Small intestine (tissue), 7 donors: Measurements from ENCODE around the gene LYSMD4. TPM values are rescaled to one million over a fixed set of nuclear protein-coding genes. Genes with fewer than 3 reads are reported as not detected.

Source experiments
- DNase-seq, 2 donors: peaks; one replicate each; pipeline versions ENCODE4 v3.0.0 to v3.0.0-alpha.2; 2013
- FAIRE-seq: peaks from 2 replicates; lab custom pipeline; 2012; peaks lifted over from hg19 to GRCh38; lab: Jason Lieb, UNC
- H3K27ac ChIP-seq, 3 donors: one replicate each; pipeline ENCODE4 v1.5.1; 2013; ENCODE audit warnings: low read length in 2 of 3, mild to moderate bottlenecking in 2 of 3, control low read depth in 1 of 3, inconsistent platforms in 1 of 3, low read depth in 1 of 3, moderate library complexity in 1 of 3
- H3K27me3 ChIP-seq, 3 donors: one replicate each; pipeline ENCODE4 v1.6.1; 2013; ENCODE audit warnings: low read length in 3 of 3, inconsistent platforms in 1 of 3; ENCODE audit not compliant: control insufficient read depth in 3 of 3, insufficient read depth in 3 of 3
- H3K36me3 ChIP-seq, 3 donors: one replicate each; pipeline ENCODE4 v1.6.1; 2013; ENCODE audit warnings: low read length in 3 of 3, inconsistent platforms in 1 of 3, low read depth in 1 of 3, mild to moderate bottlenecking in 1 of 3, moderate library complexity in 1 of 3; ENCODE audit not compliant: control insufficient read depth in 3 of 3, insufficient read depth in 2 of 3
- H3K4me1 ChIP-seq, 3 donors: one replicate each; pipeline ENCODE4 v1.6.1; 2013; ENCODE audit warnings: low read length in 2 of 3, inconsistent platforms in 1 of 3, low read depth in 1 of 3, mild to moderate bottlenecking in 1 of 3, moderate library complexity in 1 of 3; ENCODE audit not compliant: control insufficient read depth in 3 of 3, insufficient read depth in 2 of 3
- H3K4me3 ChIP-seq, 3 donors: one replicate each; pipeline ENCODE4 v1.5.1; 2013; ENCODE audit warnings: low read length in 3 of 3, control low read depth in 1 of 3, inconsistent platforms in 1 of 3, low read depth in 1 of 3, mild to moderate bottlenecking in 1 of 3, moderate library complexity in 1 of 3
- H3K9me3 ChIP-seq, 2 donors: one replicate each; pipeline ENCODE4 v1.6.1; 2013; ENCODE audit warnings: low read depth in 1 of 2, low read length in 1 of 2; ENCODE audit not compliant: control insufficient read depth in 2 of 2, insufficient read depth in 1 of 2
- WGBS, 3 donors: extraction: QIAGEN DNeasy Blood & Tissue Kit; methylation state at CpG; one replicate each; pipeline ENCODE4 v1.1.7; 2013; 5-methylcytosine and 5-hydroxymethylcytosine counted together
- polyA plus RNA-seq, 4 donors: library from polyadenylated mRNA; stranded (reverse) in 3 of 4; unstranded in 1 of 4; fragments of 200-250 nt in 3 of 4; fragments of 120-200 nt in 1 of 4; gene quantifications; one replicate each; pipeline versions ENCODE4 v1.2.1 to v1.2.3, GENCODE V29; 2013
- donor health status: healthy with polysubstance abuse.
- donor health status: control.
- donor health status: control.
- donor health status: Bipolar disorder and iron deficiency.
- donor health status: healthy.

The LYSMD4 gene
- polyA plus RNA-seq, 4 donors: 5.4 to 18.2 (median 7.5) TPM

- peaks cover 0 to 17% of the 10 kb centered on the region in 2 donors for H3K9me3 ChIP-seq
- H3K4me3 ChIP-seq: no peak overlapping the region
- H3K27ac ChIP-seq: no peak overlapping the region
- peaks cover 0 to 11% (median 5%) of the 10 kb centered on the region in 3 donors for H3K4me1 ChIP-seq
- no peak for DNase-seq
- no peaks in the 10 kb centered on the region for H3K27me3 ChIP-seq
- 91 to 93% (median 92%) methylated on average over 11 of the region's 11 CpGs for WGBS, 3 donors
- peaks cover 0 to 40% (median 3%) of the 10 kb centered on the region in 3 donors for H3K36me3 ChIP-seq
- no peak for FAIRE-seq
Observed at GRCh38 chr15:99729327-99729726, 3.9 kb downstream of the LYSMD4 start.

GRCh38 chr15:99728916-99729315 is 4.3 kb downstream of the LYSMD4 start:
- Histone ChIP-seq H3K27me3 (no peaks in the 10 kb centered on the region), H3K4me1 (peaks cover 0 to 8% (median 5%) of the 10 kb centered on the region in 3 donors), H3K4me3 (no peak overlapping the region), H3K27ac (no peak overlapping the region), H3K36me3 (peaks cover 0 to 40% (median 3%) of the 10 kb centered on the region in 3 donors), H3K9me3 (peaks cover 0 to 19% of the 10 kb centered on the region in 2 donors)
- WGBS, 3 donors: 84 to 97% (median 95%) methylated on average over 6 of the region's 6 CpGs
- DNase-seq (no peak), FAIRE-seq (no peak)

- peaks cover 0 to 22% of the 10 kb centered on the region in 2 donors for H3K9me3 ChIP-seq
- DNase-seq (no peak), FAIRE-seq (no peak)
- H3K27ac ChIP-seq: no peak overlapping the region
- H3K27me3 ChIP-seq: no peaks in the 10 kb centered on the region
- H3K4me3 ChIP-seq: no peak overlapping the region
- peaks cover 0 to 44% (median 3%) of the 10 kb centered on the region in 3 donors for H3K36me3 ChIP-seq
- peaks cover 0 to 5% (median 4%) of the 10 kb centered on the region in 3 donors for H3K4me1 ChIP-seq
- 77 to 79% (median 78%) methylated on average over 7 of the region's 7 CpGs for WGBS, 3 donors
Observed at GRCh38 chr15:99727733-99728132, 5.5 kb downstream of the LYSMD4 start.

GRCh38 chr15:99727330-99727729 is 5.9 kb downstream of the LYSMD4 start:
- Histone ChIP-seq H3K27ac (no peak overlapping the region), H3K4me3 (no peak overlapping the region), H3K27me3 (no peaks in the 10 kb centered on the region), H3K4me1 (peaks cover 0 to 5% (median 4%) of the 10 kb centered on the region in 3 donors), H3K9me3 (peaks cover 0 to 24% of the 10 kb centered on the region in 2 donors), H3K36me3 (peaks cover 0 to 46% (median 3%) of the 10 kb centered on the region in 3 donors)
- no peak for FAIRE-seq
- WGBS, 3 donors: 81 to 86% (median 86%) methylated on average over 1 of the region's 1 CpG
- DNase-seq: no peak

- DNase-seq (no peak), FAIRE-seq (no peak)
- WGBS, 3 donors: 86 to 90% (median 90%) methylated on average over 7 of the region's 7 CpGs
- no peak overlapping the region for H3K27ac ChIP-seq
- peaks cover 0 to 4% (median 0%) of the 10 kb centered on the region in 3 donors for H3K4me1 ChIP-seq
- no peaks in the 10 kb centered on the region for H3K27me3 ChIP-seq
- peaks cover 0 to 46% (median 3%) of the 10 kb centered on the region in 3 donors for H3K36me3 ChIP-seq
- H3K4me3 ChIP-seq: no peak overlapping the region
- peaks cover 0 to 24% of the 10 kb centered on the region in 2 donors for H3K9me3 ChIP-seq
Observed at GRCh38 chr15:99726333-99726732, 6.9 kb downstream of the LYSMD4 start.

- Histone ChIP-seq H3K27ac (no peak overlapping the region), H3K4me1 (no peaks in the 10 kb centered on the region), H3K27me3 (no peaks in the 10 kb centered on the region), H3K4me3 (no peak overlapping the region), H3K36me3 (peaks cover 0 to 35% (median 0%) of the 10 kb centered on the region in 3 donors), H3K9me3 (peaks cover 0 to 24% of the 10 kb centered on the region in 2 donors)
- no peak for FAIRE-seq
- WGBS, 3 donors: 91 to 95% (median 93%) methylated on average over 3 of the region's 3 CpGs
- DNase-seq: no peak
Observed at GRCh38 chr15:99722406-99722805, 10.8 kb downstream of the LYSMD4 start.

GRCh38 chr15:99721896-99722295 is 11.3 kb downstream of the LYSMD4 start:
- WGBS, 3 donors: 95 to 98% (median 98%) methylated on average over 3 to 4 of the region's 4 CpGs
- H3K9me3 ChIP-seq: peaks cover 0 to 24% of the 10 kb centered on the region in 2 donors
- DNase-seq (no peak), FAIRE-seq (no peak)
- H3K27ac ChIP-seq: no peak overlapping the region
- H3K4me1 ChIP-seq: no peaks in the 10 kb centered on the region
- H3K4me3 ChIP-seq: no peak overlapping the region
- peaks cover 0 to 35% (median 0%) of the 10 kb centered on the region in 3 donors for H3K36me3 ChIP-seq
- no peaks in the 10 kb centered on the region for H3K27me3 ChIP-seq

GRCh38 chr15:99721104-99721778 is 12.0 kb downstream of the LYSMD4 start:
- FAIRE-seq (no peak), DNase-seq (no peak)
- Histone ChIP-seq H3K4me3 (no peak overlapping the region), H3K4me1 (peaks cover 0 to 4% (median 0%) of the 10 kb centered on the region in 3 donors), H3K27me3 (no peaks in the 10 kb centered on the region), H3K27ac (no peak overlapping the region), H3K9me3 (peaks cover 0 to 24% of the 10 kb centered on the region in 2 donors), H3K36me3 (peaks cover 0 to 35% (median 0%) of the 10 kb centered on the region in 3 donors)
- 73 to 87% (median 80%) methylated on average over 3 of the region's 3 CpGs for WGBS, 3 donors
